MM.1S (cell line): Measurements from ENCODE around the gene SF3A2.

Source experiments
- DNase-seq: peaks from one replicate; pipeline ENCODE4 v3.0.0-alpha.2; 2015
- H2AFZ ChIP-seq: fragments of 300-600 bp; sonication (generic); 2 replicates; pipeline ENCODE4 v1.6.0; 2016; ENCODE audit warnings: antibody characterized with exemption, low read length
- H3F3A ChIP-seq: fragments of 300-600 bp; sonication (generic); 2 replicates; pipeline ENCODE4 v1.6.1; 2016; ENCODE audit warnings: mild to moderate bottlenecking, antibody characterized with exemption, low read length, moderate library complexity, mixed read lengths; ENCODE audit not compliant: insufficient read depth
- H3K27ac ChIP-seq: fragments of 300-600 bp; sonication (generic); 2 replicates; pipeline ENCODE4 v1.5.1; 2016; ENCODE audit warnings: mild to moderate bottlenecking, low read length
- H3K27me3 ChIP-seq: fragments of 300-600 bp; sonication (generic); replicated peaks from 2 replicates; pipeline ENCODE4 v1.6.0; 2016; ENCODE audit warnings: low read length; ENCODE audit not compliant: insufficient read depth
- H3K36me3 ChIP-seq: fragments of 300-600 bp; sonication (generic); replicated peaks from 2 replicates; pipeline ENCODE4 v1.6.1; 2016; ENCODE audit warnings: mild to moderate bottlenecking, low read length, mixed read lengths; ENCODE audit not compliant: insufficient read depth
- H3K4me1 ChIP-seq: fragments of 300-600 bp; sonication (generic); 2 replicates; pipeline ENCODE4 v1.6.1; 2016; ENCODE audit warnings: low read length, mixed read lengths
- H3K4me2 ChIP-seq: fragments of 300-600 bp; sonication (generic); 2 replicates; pipeline ENCODE4 v1.6.0; 2016; ENCODE audit warnings: low read depth, low read length
- H3K4me3 ChIP-seq: fragments of 300-600 bp; sonication (generic); 2 replicates; pipeline ENCODE4 v1.5.1; 2016; ENCODE audit warnings: low read length, mixed read lengths
- H3K79me2 ChIP-seq: fragments of 300-600 bp; sonication (generic); 2 replicates; pipeline ENCODE4 v1.6.1; 2016; ENCODE audit warnings: mixed run types, low read length, mixed read lengths
- H3K9ac ChIP-seq: fragments of 300-600 bp; sonication (generic); 2 replicates; pipeline ENCODE4 v1.6.1; 2016; ENCODE audit warnings: low read length, mixed read lengths
- H3K9me2 ChIP-seq: fragments of 300-600 bp; sonication (generic); replicated peaks from 2 replicates; pipeline ENCODE4 v1.6.1; 2016; ENCODE audit warnings: mild to moderate bottlenecking, low read length, mixed read lengths; ENCODE audit not compliant: insufficient read depth
- H3K9me3 ChIP-seq: fragments of 300-600 bp; sonication (generic); replicated peaks from 2 replicates; pipeline ENCODE4 v1.6.1; 2016; ENCODE audit warnings: mild to moderate bottlenecking, low read length, mixed read lengths; ENCODE audit not compliant: insufficient read depth
- H4K20me1 ChIP-seq: fragments of 300-600 bp; sonication (generic); 2 replicates; pipeline ENCODE4 v1.6.1; 2016; ENCODE audit warnings: mild to moderate bottlenecking, low read length, moderate library complexity, mixed read lengths; ENCODE audit not compliant: insufficient read depth
- CTCF ChIP-seq: fragments of 300-600 bp; sonication (generic); IDR thresholded peaks from 2 replicates; pipeline ENCODE4 v1.5.1; 2016; ENCODE audit warnings: antibody characterized with exemption, low read length, mixed read lengths
- EZH2 ChIP-seq: fragments of 300-600 bp; sonication (generic); optimal IDR thresholded peaks from 2 replicates; pipeline ENCODE3; 2017; ENCODE audit warnings: low read depth, mild to moderate bottlenecking, antibody characterized with exemption, low read length, mixed read lengths
- EZH2phosphoT487 ChIP-seq: fragments of 300-600 bp; sonication (generic); IDR thresholded peaks from 2 replicates; pipeline ENCODE4 v1.6.1; 2018; ENCODE audit warnings: antibody characterized with exemption, low read length

The SF3A2 gene

GRCh38 chr19:2236314-2237050 lies at the start of gene SF3A2, which contains the start of gene PLEKHJ1:
Gene SF3A2 (plus strand): TSS chr19:2236824. CDS start chr19:2243419, 6,595 bp downstream.
Gene PLEKHJ1 (minus strand): TSS chr19:2236329. CDS start chr19:2236248, 81 bp downstream.
- Histone ChIP-seq H3K9me2 (no peaks in the 10 kb centered on the region), H3K4me3 (peak within 1 kb of the TSS; percentile 89), H2AFZ (peak within 1 kb of the TSS; percentile 47), H3K36me3 (0 out of 2 replicates have a peak, but pooled peaks cover 3% of the 10 kb centered on the region), H3K4me2 (peak within 1 kb of the TSS; percentile 83), H3K9me3 (no peaks in the 10 kb centered on the region), H3K27me3 (no peaks in the 10 kb centered on the region), H3K27ac (peak within 1 kb of the TSS; percentile 83), H4K20me1 (peaks cover 28% of the 10 kb centered on the region), H3K79me2 (peaks cover 95% of the 10 kb centered on the region), H3F3A (peaks cover 45% of the 10 kb centered on the region), H3K4me1 (peaks cover 20% of the 10 kb centered on the region; the same call in 1 of the 2 replicates), H3K9ac (peak within 1 kb of the TSS; percentile 92)
- TF ChIP-seq EZH2 (no peak), EZH2phosphoT487 (no peak), CTCF (peak; percentile 100)
- peak; percentile 99 for DNase-seq

GRCh38 chr19:2187159-2187558 lies 49.5 kb upstream of the SF3A2 start:
- no peak overlapping the region for H2AFZ ChIP-seq
- no peak overlapping the region for H3K4me2 ChIP-seq
- H4K20me1 ChIP-seq, result peaks cover 35% of the 10 kb centered on the region
- DNase-seq, result no peak
- H3K27ac ChIP-seq, result no peak overlapping the region
- peaks cover 99% of the 10 kb centered on the region for H3K79me2 ChIP-seq
- no peaks in the 10 kb centered on the region for H3K27me3 ChIP-seq
- H3F3A ChIP-seq, result no peaks in the 10 kb centered on the region; the same call in none of the 2 replicates
- no peaks in the 10 kb centered on the region for H3K9me2 ChIP-seq
- peaks cover 34% of the 10 kb centered on the region for H3K36me3 ChIP-seq
- no peaks in the 10 kb centered on the region for H3K9me3 ChIP-seq
- no peak overlapping the region for H3K9ac ChIP-seq
- no peak overlapping the region for H3K4me3 ChIP-seq
- TF ChIP-seq CTCF (no peak), EZH2 (no peak), EZH2phosphoT487 (no peak)
- peaks cover 4% of the 10 kb centered on the region; the same call in 1 of the 2 replicates for H3K4me1 ChIP-seq

- Histone ChIP-seq H3K4me3 (no peak overlapping the region), H4K20me1 (peaks cover 25% of the 10 kb centered on the region), H3K9me2 (no peaks in the 10 kb centered on the region), H3K27ac (no peak overlapping the region), H3K79me2 (peaks cover 99% of the 10 kb centered on the region), H3K4me2 (no peak overlapping the region), H3K36me3 (peaks cover 34% of the 10 kb centered on the region), H3K27me3 (no peaks in the 10 kb centered on the region), H3F3A (no peaks in the 10 kb centered on the region; the same call in 1 of the 2 replicates), H3K9ac (no peak overlapping the region), H2AFZ (no peak overlapping the region), H3K4me1 (no peaks in the 10 kb centered on the region), H3K9me3 (no peaks in the 10 kb centered on the region)
- no peak for DNase-seq
- TF ChIP-seq EZH2phosphoT487 (no peak), EZH2 (no peak), CTCF (no peak)
These were observed 47.8 kb upstream of the SF3A2 start for GRCh38 chr19:2188708-2189385.
